ENCODE measurements around the gene STAG3. TPM values are rescaled to one million over a fixed set of nuclear protein-coding genes. Genes with fewer than 3 reads are reported as not detected.
A peak's percentile ranks its signal among the peaks of the same experiment; 100 is the strongest.

The STAG3 gene
- total RNA-seq, 1 donor from 2014 or later = 1.1 TPM

DNA sequence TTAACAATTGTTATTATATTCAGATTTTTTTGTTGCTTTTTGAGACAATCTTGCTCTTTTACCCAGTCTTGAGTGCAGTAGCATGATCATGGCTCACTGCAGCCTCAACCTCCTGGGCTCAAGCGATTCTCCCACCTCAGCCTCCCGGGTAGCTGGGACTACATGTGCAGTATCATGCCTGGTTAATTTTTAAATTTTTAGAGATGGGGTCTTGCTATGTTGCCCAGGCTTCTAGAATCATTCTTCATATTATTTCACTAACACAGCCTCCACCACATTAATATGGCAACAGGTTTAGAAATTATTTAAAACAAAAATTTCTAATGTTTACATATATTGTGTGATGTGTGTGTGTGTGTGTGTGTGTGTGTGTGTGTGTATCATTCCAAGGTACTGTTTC, 30.4 kb upstream of the STAG3 start:
- peaks cover 4% of the 10 kb centered on the region for H3K27me3 Mint-ChIP-seq (ENCODE audit: unreplicated experiment)
- TF ChIP-seq, protein P1, sequence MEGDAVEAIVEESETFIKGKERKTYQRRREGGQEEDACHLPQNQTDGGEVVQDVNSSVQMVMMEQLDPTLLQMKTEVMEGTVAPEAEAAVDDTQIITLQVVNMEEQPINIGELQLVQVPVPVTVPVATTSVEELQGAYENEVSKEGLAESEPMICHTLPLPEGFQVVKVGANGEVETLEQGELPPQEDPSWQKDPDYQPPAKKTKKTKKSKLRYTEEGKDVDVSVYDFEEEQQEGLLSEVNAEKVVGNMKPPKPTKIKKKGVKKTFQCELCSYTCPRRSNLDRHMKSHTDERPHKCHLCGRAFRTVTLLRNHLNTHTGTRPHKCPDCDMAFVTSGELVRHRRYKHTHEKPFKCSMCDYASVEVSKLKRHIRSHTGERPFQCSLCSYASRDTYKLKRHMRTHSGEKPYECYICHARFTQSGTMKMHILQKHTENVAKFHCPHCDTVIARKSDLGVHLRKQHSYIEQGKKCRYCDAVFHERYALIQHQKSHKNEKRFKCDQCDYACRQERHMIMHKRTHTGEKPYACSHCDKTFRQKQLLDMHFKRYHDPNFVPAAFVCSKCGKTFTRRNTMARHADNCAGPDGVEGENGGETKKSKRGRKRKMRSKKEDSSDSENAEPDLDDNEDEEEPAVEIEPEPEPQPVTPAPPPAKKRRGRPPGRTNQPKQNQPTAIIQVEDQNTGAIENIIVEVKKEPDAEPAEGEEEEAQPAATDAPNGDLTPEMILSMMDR (IDR thresholded peaks at IDR 0.05; ENCODE audit: partially characterized antibody, unreplicated experiment) = no peak
- H3K27ac Mint-ChIP-seq (ENCODE audit: unreplicated experiment) = no peak overlapping the region
- peaks cover 5% of the 10 kb centered on the region for H3K36me3 Mint-ChIP-seq (ENCODE audit: unreplicated experiment)
- H3K4me3 Mint-ChIP-seq (ENCODE audit: unreplicated experiment) = no peak overlapping the region
- H3K4me1 Mint-ChIP-seq (ENCODE audit: low read depth, unreplicated experiment) = no peaks in the 10 kb centered on the region
- H3K9me3 Mint-ChIP-seq (ENCODE audit: unreplicated experiment) = peaks cover 4% of the 10 kb centered on the region
- no peak for DNase-seq

DNA sequence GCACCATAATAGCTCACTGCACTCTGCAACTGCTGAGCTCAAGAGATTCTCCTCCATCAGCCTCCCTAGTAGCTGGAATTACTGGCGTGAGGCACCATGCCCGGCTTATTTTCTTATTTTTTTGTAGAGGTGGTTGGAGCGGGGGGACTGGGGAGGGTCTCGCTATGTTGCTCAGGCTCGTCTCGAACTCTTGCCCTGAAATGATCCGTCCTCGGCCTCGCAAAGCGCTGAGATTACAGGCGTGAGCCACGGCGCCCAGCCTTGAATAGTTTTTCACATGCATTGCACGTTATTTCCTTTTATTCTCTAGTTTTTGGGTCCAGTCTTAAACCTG, 29.5 kb upstream of the STAG3 start:
- peak overlapping the region; percentile 94 for H3K27ac Mint-ChIP-seq (ENCODE audit: unreplicated experiment)
- peaks cover 5% of the 10 kb centered on the region for H3K36me3 Mint-ChIP-seq (ENCODE audit: unreplicated experiment)
- H3K4me3 Mint-ChIP-seq (ENCODE audit: unreplicated experiment) = peak overlapping the region; percentile 97
- DNase-seq = no peak
- H3K4me1 Mint-ChIP-seq (ENCODE audit: low read depth, unreplicated experiment) = no peaks in the 10 kb centered on the region
- TF ChIP-seq, protein P1 (IDR thresholded peaks at IDR 0.05; ENCODE audit: partially characterized antibody, unreplicated experiment) = no peak
- H3K9me3 Mint-ChIP-seq (ENCODE audit: unreplicated experiment) = peaks cover 4% of the 10 kb centered on the region
- H3K27me3 Mint-ChIP-seq (ENCODE audit: unreplicated experiment) = peaks cover 4% of the 10 kb centered on the region

DNA sequence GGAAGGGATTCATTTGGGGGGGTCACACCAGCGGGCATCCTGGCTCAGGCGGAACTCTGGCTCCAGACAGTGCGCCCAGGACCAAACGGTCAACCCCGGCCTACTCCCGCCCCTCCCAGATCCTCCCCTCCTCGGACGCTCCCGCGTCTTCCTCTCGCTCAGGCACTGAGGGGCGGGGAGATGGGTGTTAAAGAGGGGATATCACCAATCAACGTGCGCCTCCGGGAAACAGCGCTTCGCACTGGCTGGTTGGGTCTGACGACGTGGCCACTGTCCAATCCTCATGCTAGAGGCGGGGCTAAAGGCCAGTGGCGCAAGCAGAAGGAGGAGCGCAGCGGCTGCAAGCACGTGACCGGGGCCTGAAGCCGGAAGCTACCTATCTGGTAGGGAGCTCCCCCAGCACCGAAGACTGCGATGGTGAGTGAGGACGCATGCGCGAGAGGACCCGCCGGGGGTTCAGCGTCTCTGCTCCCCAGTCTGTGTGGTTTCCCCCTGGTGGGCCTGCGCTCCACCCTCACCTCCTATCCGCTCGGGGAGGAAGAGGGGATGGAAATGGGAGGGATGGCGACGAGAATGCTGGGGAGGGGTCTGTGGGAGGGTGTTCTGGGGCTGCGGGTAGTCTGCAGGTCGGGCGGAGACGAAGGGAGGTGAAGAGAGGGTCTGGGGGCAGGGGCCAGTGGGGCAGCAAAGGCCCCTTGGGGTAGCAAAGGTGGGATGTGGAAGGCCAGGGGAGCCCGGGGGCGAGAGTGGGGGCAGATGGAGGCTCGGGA, 29.0 kb upstream of the STAG3 start, which contains the start of gene LAMTOR4:
LAMTOR4 (plus strand) TSS at position 360 of the 770 bp plus-strand sequence; CDS start at position 415, 55 bp downstream.
- TF ChIP-seq, protein P1 (IDR thresholded peaks at IDR 0.05; ENCODE audit: partially characterized antibody, unreplicated experiment) = no peak
- H3K4me3 Mint-ChIP-seq (ENCODE audit: unreplicated experiment) = peak within 1 kb of the TSS; percentile 97
- peak; percentile 95 for DNase-seq
- peaks cover 4% of the 10 kb centered on the region for H3K9me3 Mint-ChIP-seq (ENCODE audit: unreplicated experiment)
- peaks cover 5% of the 10 kb centered on the region for H3K36me3 Mint-ChIP-seq (ENCODE audit: unreplicated experiment)
- no peaks in the 10 kb centered on the region for H3K4me1 Mint-ChIP-seq (ENCODE audit: low read depth, unreplicated experiment)
- peak within 1 kb of the TSS; percentile 94 for H3K27ac Mint-ChIP-seq (ENCODE audit: unreplicated experiment)
- peaks cover 4% of the 10 kb centered on the region for H3K27me3 Mint-ChIP-seq (ENCODE audit: unreplicated experiment)

DNA sequence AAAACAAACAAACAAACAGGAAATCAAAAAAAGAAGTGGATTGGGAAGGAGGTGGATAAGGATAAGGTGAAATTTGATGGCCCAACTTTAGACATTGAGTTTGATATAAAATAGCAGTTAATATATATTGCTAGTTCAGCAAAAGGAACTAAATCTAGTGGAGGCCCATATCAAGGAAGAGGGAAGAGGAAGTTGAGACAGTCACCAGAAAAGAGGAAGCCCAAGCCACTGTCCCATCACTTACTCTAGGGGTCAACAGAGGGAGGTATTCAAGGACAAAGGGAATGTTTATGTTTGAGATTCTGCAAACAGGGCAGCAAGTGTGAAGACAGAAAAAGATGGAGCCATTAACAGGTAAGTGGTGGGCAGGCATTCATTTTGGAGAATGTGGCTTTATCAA, 25.3 kb upstream of the STAG3 start:
- Mint-ChIP-seq H3K9me3 (ENCODE audit: unreplicated experiment) (peaks cover 5% of the 10 kb centered on the region), H3K36me3 (ENCODE audit: unreplicated experiment) (peaks cover 5% of the 10 kb centered on the region), H3K27me3 (ENCODE audit: unreplicated experiment) (peaks cover 4% of the 10 kb centered on the region), H3K4me3 (ENCODE audit: unreplicated experiment) (no peak overlapping the region), H3K27ac (ENCODE audit: unreplicated experiment) (no peak overlapping the region), H3K4me1 (ENCODE audit: low read depth, unreplicated experiment) (peaks cover 3% of the 10 kb centered on the region)
- no peak for DNase-seq
- TF ChIP-seq, protein P1 (IDR thresholded peaks at IDR 0.05; ENCODE audit: partially characterized antibody, unreplicated experiment) = no peak

DNA sequence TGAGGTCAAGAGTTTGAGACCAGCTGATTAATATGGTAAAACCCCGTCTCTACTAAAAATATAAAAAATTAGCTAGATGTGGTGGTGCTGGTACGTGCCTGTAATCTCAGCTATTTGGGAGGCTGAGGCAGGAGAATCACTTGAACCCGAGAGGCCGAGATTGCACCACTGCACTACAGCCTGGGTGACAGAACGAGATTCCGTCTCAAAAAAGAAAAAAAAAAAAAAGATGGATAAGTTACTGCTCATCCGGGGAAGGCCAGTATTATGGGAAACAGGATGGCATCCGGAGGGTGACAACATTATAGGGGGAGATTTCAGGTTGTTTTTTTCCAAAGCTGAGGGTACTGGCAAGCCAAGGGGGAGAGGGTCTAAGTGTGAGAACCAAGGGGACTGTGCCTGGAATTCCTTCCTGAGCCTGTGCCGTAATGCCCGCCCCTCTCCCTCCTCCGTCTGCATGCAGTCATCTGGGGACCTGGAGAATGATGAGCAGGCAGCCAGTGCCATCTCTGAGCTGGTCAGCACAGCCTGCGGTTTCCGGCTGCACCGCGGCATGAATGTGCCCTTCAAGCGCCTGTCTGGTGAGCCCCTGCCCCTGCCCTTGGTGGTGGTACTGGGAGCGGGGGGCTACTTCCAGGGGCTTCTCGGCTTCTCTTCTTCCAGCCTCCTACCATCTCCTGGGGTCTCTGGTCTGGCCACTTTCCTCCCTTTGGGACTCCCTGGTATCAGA, 24.6 kb upstream of the STAG3 start:
- H3K27me3 Mint-ChIP-seq (ENCODE audit: unreplicated experiment) = peaks cover 4% of the 10 kb centered on the region
- H3K9me3 Mint-ChIP-seq (ENCODE audit: unreplicated experiment) = peaks cover 5% of the 10 kb centered on the region
- TF ChIP-seq, protein P1 (IDR thresholded peaks at IDR 0.05; ENCODE audit: partially characterized antibody, unreplicated experiment) = no peak
- peaks cover 6% of the 10 kb centered on the region for H3K4me1 Mint-ChIP-seq (ENCODE audit: low read depth, unreplicated experiment)
- no peak for DNase-seq
- H3K27ac Mint-ChIP-seq (ENCODE audit: unreplicated experiment) = no peak overlapping the region
- peaks cover 5% of the 10 kb centered on the region for H3K36me3 Mint-ChIP-seq (ENCODE audit: unreplicated experiment)
- no peak overlapping the region for H3K4me3 Mint-ChIP-seq (ENCODE audit: unreplicated experiment)
